ENCODE results near the gene ABLIM1. TPM values are rescaled to one million over a fixed set of nuclear protein-coding genes. Genes with fewer than 3 reads are reported as not detected.

ABLIM1 gene
- total and polyA plus RNA-seq, 2 of the 4 experiments (the other 2 are of a cell fraction), result 7.7 to 9.9 TPM

GRCh38 chr10:114694752-114695151 is 36.7 kb upstream of the ABLIM1 start:
- in situ Hi-C loops (cut with MboI; ENCODE audit: low sequenced_read_pairs), result loop anchor here (5.0 kb wide), 1 partner anchor 142 kb away; no protein-coding TSS in a partner anchor
- H2BK5ac ChIP-seq (ENCODE audit: low read depth, low read length, poor library complexity, severe bottlenecking), result no peak overlapping the region
- ChIA-PET CTCF (interaction anchor here (0.6 to 1.7 kb wide), 6 partner anchors 33 to 340 kb away, joined by 3 to 4 read pairs (median 4); no protein-coding TSS in a partner anchor), POLR2A (ENCODE audit: unreplicated experiment) (no interaction called here)
- no peak overlapping the region for H4K91ac ChIP-seq (ENCODE audit: insufficient read depth, low read depth, low read length)
- H2BK15ac ChIP-seq (ENCODE audit: low read depth, low read length), result no peak overlapping the region
- ATAC-seq (ENCODE audit: low read depth) (no peak), DNase-seq (no peak)
- no peak overlapping the region for H2AK9ac ChIP-seq (replicated peaks; ENCODE audit: low read depth, low read length, poor library complexity)
- no peak overlapping the region for H4K5ac ChIP-seq (ENCODE audit: low read depth, low read length)
- no TSS peak for BruUV-seq (replicated peaks)
- H3K36me3 ChIP-seq (ENCODE audit: control insufficient read depth, insufficient read depth, low read length), result no peaks in the 10 kb centered on the region
- no peak overlapping the region for H3K14ac ChIP-seq (replicated peaks; ENCODE audit: low read depth, low read length)
- H4K8ac ChIP-seq (ENCODE audit: low read depth in 2 of 2, low read length in 2 of 2), result no peak overlapping the region
- peaks cover 9% of the 10 kb centered on the region for H3K4me1 ChIP-seq (ENCODE audit: control insufficient read depth, insufficient read depth, low read length)
- H3K27me3 ChIP-seq (ENCODE audit: control insufficient read depth, insufficient read depth, low read length), result no peaks in the 10 kb centered on the region
- H3K9me3 ChIP-seq (ENCODE audit: control insufficient read depth, insufficient read depth, low read length), result no peaks in the 10 kb centered on the region
- no peak overlapping the region for H3K18ac ChIP-seq (ENCODE audit: low read depth, low read length)
- no peak overlapping the region for H3K9ac ChIP-seq (ENCODE audit: low read depth, low read length)
- no peak overlapping the region for H3K56ac ChIP-seq (ENCODE audit: extremely low read depth, insufficient read depth, low read length)
- 64% methylated on average over 7 of the region's 8 CpGs; no CpG with 5 or more reads in 1 of the 2 experiments for WGBS, 2 experiments (ENCODE audit: extremely low coverage in 2 of 2, insufficient read length in 1 of 2)
- intact Hi-C loops (cut with micrococcal nuclease), result loop anchor here (2.0 kb wide), 1 partner anchor 144 kb away; no protein-coding TSS in a partner anchor
- dilution Hi-C loops (cut with HindIII; ENCODE audit: low sequenced_read_pairs, unreplicated experiment), result no loop called here
- TF ChIP-seq CTCF (conservative IDR thresholded peaks at IDR 0.05; ENCODE audit: low read depth, low read length) (peak; percentile 51), ELK1 (IDR thresholded peaks at IDR 0.05; ENCODE audit: borderline replicate concordance, low read depth, low read length) (no peak), SMC3 (IDR thresholded peaks at IDR 0.05; ENCODE audit: low read depth, low read length) (peak; percentile 57), RAD21 (IDR thresholded peaks at IDR 0.05; ENCODE audit: low read length) (peak; percentile 59)
- H4K20me1 ChIP-seq (ENCODE audit: insufficient read depth, low read length), result no peaks in the 10 kb centered on the region
- no peak overlapping the region for H3K4me2 ChIP-seq (ENCODE audit: low read depth, low read length)
- no peak overlapping the region for H2AFZ ChIP-seq (replicated peaks; ENCODE audit: low read length, poor library complexity)
- H3K9me1 ChIP-seq (ENCODE audit: insufficient read depth, low read length), result no peaks in the 10 kb centered on the region; the same call in 1 of the 2 replicates
- no peaks in the 10 kb centered on the region for H3K79me1 ChIP-seq (ENCODE audit: low read depth in 1 of 2, low read length in 2 of 2)
- no peak overlapping the region for H3K23ac ChIP-seq (ENCODE audit: low read depth, low read length)
- no peak overlapping the region for H3K4ac ChIP-seq (ENCODE audit: low read depth, low read length)
- no peak overlapping the region for H2BK20ac ChIP-seq (ENCODE audit: low read depth, low read length)
- H2AK5ac ChIP-seq (ENCODE audit: low read depth, low read length), result no peak overlapping the region
- no peak overlapping the region for H3K27ac ChIP-seq (ENCODE audit: insufficient read depth, low read length)
- H2BK120ac ChIP-seq (ENCODE audit: low read depth, low read length), result no peak overlapping the region
- no peak overlapping the region for H3K4me3 ChIP-seq (ENCODE audit: insufficient read depth, low read depth, low read length)

Measured in IMR-90 (cell line).